ENCODE measurements around the gene GALT.
"Not testable (repeated sequence)": the region's sequence is repeated elsewhere in the genome, so short reads cannot be mapped to it uniquely, and the experiment has no call there.

Gene GALT

DNA sequence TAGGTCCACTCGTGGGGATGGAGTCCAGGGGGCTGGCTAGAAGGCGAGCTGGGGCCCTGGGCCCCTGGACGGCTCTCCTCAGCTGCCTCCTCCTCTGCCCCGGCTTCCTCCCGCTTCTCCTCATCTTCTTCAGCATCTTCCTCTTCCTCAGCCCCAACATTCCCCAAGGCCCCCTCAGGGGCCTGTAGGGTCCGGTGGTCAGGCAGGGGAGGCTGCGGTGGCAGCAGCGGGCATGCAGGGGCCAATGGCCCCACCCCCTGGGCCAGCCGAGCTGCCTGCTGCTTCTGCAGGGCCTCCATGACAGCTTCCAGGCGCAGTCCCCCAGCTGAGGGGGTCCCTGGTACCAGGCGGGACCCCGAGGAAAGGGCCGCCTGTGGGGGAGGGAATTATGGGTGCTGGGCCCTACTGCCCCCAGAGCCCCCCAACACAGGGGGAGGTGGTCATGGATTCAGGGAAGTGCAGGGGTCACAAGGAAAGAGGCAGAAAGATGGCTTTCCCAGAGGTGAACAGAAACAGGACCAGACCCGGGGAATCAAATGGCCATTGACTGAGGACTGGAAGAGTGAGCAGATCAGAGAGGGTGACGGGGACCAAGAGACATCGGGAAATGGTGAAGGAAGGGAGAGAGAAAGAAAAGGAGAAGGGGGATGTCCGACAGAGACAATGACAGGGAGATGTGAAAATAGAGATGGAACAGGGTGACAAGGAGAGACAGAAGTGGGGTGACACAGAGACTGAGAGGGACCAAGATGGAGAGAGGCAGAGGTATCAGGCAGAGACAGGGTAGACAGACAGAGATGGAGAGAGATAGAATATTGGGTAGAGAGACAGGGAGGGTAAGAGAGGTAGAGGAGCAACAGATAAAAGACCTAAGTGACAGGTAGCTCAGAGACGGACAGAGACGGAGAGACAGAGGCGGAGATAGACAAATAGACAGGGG lies 18.5 kb upstream of the GALT start:
- no peak for DNase-seq

DNA sequence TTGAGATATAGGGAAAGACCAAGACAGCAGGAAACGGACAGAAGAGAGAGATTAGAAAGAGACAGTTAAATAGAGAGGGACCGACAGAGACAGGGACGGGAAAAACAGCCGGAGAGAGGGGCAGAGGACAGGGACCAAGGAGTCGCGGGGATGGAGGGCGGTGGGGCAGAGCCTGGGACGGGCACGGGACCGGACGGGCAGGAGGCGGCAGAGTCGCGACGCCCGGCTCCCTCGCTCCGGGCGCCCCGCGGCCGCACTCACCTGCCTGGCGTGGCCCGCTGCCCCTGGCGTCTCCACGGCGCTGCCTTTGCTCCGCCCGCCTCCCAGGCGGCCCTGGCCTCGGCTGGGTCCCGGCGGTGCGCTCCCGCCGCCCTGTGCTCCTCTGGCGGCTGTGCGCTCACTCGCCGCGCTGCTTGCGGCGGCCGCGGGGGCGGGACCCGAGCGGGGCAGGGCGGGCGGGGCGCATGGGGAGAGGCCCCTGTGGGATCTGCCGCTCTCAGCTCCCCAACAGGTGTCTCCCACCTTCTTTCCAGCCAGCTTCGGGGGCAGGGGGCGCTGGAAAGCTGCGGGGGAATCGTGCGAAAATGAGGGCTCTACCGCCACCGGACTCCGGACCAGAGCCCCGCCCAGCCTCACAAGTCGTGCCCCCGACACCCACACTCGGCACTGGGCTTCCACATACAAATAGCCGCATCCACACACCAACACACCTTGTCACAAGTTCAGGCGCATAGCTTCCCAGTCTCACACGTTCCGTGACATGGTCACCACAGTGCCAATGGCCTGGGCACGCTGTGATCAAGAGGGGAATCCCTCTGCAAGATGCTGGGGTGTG lies 17.6 kb upstream of the GALT start, which contains the start of gene ARID3C:
Gene ARID3C (minus strand): TSS at position 411 of the 835 bp plus-strand sequence. CDS start 1,052 bp downstream, outside the sequence.
- DNase-seq, result peak; percentile 32

DNA sequence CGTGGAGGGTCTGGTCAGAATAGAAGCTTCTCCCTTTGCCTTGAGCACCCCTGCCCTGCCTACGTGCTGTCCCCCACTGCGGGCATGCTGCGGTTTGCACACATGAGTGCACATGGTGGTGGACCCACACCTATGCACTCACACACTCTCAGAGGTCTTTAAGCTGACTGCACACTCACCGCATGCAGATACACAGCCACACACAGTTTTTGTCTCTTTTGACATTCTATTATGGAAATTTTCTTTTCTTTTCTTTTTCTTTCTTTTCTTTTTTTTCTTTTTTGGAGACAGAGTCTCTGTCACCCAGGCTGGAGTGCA lies 17.0 kb upstream of the GALT start:
- no peak for DNase-seq

DNA sequence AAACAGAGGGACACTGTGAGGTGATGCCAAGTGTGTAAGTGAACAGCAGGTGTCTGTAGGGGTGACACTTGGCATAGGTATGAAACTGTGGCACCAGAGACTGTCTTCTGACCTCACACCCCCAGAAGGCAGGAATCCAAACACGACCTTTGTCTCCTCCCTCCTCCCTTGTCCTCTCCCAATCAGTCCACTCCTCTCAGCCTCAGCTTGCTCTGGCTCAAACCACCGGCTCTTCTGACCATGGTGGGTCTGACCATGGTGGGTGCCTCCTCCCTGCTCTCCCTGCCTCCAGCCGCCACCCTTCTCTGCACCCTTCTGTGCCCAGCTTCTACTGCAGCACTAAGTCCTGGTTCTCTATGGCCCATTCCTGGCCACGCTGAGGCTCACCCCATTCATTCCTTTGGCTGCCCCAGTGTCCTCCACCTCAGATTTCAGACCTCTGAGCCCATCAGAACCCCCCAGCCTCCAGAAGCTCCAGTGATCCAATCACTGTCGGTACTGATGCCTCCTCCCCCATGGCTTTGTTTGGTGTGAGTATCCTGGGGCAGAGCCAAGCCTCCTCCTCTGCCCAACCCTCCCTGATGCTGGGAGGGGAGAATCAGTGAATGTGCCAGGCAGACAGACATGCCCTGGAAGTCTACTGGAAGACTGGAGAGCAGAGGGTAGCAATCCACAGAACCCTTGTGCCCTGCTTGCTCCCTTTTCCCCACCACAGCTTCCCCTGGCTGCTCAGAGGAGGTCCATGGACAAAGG lies 15.9 kb upstream of the GALT start:
- DNase-seq, result no peak

DNA sequence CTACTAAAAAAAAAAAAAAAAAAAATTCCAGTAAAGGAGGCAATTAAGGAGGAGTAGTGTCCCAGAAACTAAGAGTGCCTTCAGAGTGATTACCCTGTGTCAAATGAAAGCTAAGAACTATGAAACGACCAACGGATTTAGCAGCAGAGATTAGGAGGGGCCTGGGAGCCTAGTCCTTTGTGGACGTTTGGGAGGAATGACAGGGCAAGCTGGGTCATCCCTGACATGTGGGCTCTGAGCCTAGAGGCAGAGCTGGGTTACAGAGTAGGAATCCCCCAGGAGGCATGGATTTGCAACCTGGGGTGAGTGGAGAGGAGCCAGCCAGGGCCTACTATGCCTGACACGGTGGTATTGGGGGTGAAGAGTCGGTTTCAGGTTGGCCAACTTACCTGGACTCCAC lies 13.3 kb upstream of the GALT start:
- no peak for DNase-seq

DNA sequence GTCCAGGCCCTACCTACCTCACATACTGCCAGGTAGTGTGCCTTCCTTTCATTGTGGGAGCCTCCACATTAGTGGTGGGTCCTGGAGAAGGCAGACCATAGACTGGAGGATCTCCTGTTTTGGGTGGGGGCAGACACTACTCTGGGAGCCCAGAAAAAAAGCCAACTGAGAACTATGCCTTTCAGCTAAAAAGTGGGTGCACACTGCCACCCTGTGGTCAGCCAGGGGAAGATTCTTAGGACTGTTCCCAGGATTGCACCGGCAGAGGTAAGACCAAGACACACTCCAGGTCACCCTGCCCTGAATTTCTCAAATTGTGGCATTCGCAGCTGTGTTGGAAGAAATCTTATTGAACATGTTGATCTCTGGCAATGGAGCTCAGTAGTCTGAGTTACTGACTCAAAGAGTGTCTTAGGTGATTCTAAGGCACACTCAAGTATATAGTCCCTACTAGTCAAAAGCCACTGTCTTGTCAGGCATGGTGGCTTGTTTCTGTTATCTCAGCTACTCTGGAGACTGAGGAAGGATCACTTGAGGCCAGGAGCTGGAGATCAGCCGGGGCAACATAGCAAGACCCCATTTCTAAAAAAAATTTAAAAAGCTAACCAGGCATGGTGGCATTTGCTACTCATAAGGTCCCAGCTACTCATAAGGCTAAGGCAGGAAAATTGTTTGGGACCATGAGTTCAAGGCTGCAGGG lies 12.5 kb upstream of the GALT start:
- DNase-seq, result peak; percentile 69

DNA sequence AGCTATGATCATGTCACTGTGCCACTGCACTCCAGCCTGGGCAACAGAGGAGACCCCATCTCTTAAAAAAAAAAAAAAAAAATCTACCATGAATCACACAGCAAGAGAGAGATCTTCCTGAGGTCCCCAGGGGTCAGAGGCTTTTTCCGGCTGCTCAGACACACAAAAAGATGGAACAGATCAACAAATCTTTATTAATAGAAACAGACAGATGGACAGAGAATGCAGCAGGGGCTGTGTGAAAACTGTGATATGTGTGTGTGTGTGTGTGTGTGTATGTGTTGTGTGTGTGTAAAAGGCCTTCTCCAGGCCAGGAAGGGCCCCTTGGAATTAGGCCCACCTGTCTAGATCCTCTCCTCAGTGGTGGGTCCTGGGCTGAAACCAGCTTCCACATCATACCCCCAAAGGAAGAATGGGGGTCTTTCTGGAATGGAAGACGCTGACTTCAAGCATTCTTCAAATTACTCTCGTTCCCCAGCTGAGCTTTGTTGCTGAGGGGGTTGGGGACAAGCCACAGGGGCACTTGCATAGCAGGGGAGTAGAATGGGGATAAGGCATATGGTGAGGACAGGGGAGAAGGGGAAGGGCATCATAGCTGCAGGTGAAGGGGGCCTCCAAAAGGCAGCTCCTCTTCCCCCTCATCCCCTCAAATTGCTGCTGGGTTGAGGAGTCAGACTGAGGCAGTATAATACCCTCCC lies 11.8 kb upstream of the GALT start:
- no peak for DNase-seq

DNA sequence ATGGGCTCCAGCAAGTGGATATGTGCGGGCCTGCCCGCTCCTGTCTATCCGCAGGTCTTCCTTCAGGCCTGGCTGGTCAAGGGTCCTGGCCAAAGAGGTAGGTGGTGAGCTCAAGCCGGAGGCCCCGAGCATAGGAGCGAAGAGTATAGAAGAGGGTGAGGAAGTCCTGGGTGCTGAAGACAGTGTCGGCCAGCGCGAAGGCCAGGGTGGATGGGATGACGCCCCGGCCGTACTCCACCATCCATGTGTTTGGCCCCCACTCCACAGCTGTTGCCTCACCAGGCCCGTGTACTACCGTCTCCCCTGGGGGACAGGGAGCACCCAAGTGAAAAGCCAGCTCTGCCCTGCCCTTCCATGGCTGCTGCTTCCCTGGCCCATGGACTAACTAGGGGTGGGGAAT lies 10.9 kb upstream of the GALT start:
- no peak for DNase-seq

DNA sequence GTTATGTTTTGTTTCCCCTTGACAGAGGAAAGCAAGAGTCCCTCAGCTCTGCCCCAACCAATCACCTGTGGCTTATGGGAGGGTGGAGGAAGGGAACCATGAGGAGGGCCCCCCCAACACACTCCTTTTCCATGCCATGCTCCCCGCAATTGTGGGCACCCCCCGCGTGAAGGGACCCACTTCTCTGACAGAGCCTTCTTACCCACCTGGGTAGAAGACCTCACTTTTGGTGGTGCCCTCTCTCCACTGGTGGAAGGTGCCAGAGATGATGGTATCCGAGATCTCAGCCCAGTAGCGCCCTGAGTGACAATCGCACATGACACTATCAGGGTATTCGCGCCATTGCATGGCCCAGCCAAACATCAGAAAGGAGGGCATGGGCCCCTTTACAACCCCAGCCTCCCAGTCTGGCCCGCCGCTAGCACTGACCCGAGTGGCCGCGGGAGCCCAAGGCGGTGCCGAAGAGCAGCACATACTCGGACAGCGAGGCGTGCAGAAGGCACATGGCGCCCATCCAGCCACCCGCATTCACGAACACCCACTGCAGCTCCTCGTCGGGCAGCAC lies 9.6 kb upstream of the GALT start:
- DNase-seq, result no peak

DNA sequence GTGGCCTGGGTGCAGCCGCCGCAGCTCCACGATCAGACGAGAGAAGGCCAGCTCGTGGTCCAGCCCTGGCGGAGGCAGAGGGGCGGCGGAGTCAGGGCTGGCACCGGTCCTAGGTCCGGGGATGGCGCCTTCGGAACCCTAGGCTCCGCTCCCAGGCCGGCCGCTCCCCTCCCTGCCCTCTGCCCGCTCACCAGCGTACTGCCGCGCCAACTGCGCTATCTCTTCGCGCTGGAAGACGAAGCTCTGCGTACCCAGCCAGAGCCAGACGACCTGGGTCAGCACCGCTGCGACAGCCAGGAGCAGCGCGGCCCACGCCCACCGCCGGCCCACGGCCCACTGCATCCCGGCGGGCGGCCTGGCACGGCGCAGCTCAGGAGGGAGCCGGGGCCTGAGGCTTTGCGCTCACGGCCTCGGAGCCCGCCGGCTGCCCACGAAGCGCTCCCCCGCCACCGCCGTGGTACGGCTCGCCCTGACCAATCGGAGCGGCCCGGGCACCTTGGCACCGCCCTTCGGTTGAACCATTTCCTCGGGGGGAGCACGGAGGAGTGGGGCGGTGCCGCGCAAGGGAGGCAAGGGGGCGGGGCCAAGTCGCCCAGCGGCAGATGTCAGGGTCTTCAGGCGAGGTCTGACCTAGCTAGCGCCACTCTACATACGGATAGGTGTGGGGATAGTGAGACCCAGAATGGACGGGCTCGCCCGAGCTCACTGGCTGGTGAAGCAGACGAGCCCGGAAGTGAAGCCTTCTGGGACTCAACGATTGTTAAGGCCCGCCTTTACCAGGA lies 8.9 kb upstream of the GALT start, which contains the start of gene SIGMAR1:
Gene SIGMAR1 (minus strand): TSS at position 432 of the 782 bp plus-strand sequence. CDS start 90 bp downstream, at position 342.
- peak; percentile 96 for DNase-seq

DNA sequence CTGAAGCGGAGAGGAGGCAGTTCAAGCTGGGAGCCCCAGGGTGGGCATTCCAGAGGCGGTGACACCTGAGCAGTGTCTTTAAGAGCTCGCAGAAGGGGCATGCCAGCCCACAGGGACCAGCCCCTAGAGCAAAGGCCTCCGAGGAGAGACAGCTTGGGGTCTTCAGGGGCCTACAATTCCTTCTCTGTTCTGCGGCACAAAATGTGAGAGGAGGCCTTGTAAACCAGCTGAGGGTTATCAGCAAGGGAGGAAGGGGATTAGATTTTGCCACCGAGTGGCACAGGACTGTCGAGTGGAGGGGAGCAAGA lies 8.4 kb upstream of the GALT start:
- DNase-seq, result no peak

DNA sequence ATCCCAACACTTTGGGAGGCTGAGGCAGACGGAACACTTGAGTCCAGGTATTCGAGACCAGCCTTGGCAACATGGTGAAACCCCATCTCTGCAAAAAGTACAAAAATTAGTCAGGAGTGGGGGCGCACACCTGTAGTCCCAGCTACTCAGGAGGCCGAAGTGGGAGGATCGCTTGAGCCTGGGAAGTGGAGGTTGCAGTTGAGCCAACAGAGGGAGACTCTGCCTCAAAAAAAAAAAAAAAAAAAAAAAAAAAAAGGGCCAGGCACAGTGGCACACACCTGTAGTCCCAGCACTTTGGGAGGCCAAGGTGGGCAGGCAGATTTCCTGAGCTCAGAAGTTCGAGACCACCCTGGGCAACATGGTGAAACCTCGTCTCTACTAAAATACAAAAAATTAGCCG lies 7.2 kb upstream of the GALT start:
- DNase-seq, result not testable (repeated sequence)

DNA sequence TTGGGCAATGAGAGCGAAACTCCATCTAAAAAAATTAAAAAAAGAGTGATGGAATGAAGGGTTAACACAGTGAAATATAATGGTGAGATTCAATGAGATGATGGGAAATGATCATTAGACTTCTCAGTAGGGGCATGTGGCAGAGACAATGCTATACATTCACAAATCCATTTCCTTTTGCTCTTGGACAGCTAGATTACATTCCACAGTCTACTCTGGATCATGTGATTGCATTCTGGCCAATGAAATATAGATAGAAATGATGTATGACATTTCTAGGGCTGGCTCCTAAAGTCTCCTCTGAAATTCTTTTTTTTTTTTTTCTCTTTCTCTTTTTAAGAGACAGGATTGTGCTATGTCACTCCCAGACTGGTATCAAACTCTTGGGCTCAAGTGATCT lies 3.8 kb upstream of the GALT start:
- no peak for DNase-seq

DNA sequence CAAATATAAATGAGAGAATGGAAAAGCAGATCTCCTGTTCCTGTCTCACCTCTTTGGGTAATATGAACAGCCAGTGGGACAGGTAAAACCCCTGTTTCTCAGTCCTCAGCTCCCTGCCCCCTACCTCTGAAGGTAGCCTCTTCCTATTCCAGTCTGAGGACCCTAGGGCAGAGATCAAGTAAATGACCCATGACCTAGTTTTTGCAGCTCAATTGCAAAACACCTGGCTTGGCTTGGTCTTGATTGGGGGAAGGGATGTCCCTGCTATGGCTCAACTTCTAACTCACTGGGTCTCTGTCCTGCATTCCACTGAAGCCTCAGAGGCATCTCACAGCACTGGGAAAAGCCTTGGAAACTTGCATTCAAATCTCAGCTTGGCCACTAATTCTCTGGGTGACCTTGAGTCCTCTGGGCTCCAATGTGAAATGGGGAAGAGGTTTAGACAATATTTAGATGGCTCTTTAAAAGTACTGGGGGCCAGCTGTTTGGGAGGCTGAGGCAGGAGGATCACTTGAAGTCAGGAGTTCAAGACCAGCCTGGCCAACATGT lies 1.6 kb upstream of the GALT start:
- DNase-seq, result no peak

DNA sequence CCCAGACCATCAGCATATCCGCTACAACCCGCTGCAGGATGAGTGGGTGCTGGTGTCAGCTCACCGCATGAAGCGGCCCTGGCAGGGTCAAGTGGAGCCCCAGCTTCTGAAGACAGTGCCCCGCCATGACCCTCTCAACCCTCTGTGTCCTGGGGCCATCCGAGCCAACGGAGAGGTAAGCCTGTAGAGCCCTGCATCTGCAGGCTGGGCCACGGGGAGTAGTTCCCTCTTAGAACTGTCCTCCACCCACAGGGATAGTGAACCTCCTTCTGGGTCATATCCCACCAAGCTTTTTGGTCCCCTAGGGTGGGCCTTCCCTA lies 569 bp downstream of the GALT start:
- DNase-seq, result no peak

DNA sequence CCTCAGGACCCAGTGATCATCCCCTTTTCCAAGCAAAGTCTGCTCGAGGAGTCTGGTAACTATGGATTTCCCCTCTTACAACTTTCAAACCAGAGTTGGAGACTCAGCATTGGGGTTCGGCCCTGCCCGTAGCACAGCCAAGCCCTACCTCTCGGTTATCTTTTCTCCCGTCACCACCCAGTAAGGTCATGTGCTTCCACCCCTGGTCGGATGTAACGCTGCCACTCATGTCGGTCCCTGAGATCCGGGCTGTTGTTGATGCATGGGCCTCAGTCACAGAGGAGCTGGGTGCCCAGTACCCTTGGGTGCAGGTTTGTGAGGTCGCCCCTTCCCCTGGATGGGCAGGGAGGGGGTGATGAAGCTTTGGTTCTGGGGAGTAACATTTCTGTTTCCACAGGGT lies 1.2 kb downstream of the GALT start:
- DNase-seq, result no peak

DNA sequence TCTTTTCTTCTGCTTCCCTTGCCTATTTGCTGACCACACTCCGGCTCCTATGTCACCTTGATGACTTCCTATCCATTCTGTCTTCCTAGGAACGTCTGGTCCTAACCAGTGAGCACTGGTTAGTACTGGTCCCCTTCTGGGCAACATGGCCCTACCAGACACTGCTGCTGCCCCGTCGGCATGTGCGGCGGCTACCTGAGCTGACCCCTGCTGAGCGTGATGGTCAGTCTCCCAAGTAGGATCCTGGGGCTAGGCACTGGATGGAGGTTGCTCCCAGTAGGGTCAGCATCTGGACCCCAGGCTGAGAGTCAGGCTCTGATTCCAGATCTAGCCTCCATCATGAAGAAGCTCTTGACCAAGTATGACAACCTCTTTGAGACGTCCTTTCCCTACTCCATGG lies 2.2 kb downstream of the GALT start:
- DNase-seq, result no peak

DNA sequence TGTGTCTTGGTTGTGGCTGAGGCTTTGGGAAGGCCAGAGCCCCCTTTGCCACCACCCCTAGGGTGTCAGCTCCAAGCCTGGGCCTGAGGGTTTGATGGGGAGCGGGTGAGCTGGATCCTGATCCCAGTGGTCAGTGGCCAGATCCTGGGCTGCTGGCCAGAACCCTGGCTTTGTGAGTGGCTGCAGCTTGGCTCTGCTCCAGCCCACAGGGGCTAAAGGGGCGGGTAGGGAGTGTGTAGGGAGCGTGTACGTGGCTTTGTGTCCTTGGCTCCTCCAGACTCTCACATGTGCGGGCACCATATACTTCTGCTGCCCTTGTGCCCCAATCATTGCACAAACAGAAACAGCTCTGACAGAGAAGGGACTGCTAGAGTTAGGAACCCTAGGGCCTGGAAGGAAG lies 4.3 kb downstream of the GALT start:
- no peak for DNase-seq

DNA sequence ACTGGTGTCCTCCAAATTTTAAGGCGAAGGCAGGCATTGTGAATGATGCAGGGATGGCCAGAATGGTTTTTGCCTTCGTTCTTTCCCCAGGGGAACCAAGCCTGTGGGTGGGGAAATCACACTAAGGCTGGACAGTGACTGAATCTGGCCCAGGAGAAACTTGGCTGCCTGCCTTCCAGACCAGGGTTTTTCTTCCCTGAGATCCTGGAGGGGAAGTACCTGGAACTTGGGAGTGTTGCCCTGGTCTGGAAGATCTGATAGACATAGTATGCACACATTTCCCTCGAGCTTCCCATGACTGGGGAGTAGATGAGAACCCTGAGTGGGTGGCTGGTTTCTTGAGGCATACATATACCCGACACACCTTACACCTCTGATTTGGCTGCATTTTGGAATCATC lies 4.8 kb downstream of the GALT start:
- DNase-seq, result no peak

DNA sequence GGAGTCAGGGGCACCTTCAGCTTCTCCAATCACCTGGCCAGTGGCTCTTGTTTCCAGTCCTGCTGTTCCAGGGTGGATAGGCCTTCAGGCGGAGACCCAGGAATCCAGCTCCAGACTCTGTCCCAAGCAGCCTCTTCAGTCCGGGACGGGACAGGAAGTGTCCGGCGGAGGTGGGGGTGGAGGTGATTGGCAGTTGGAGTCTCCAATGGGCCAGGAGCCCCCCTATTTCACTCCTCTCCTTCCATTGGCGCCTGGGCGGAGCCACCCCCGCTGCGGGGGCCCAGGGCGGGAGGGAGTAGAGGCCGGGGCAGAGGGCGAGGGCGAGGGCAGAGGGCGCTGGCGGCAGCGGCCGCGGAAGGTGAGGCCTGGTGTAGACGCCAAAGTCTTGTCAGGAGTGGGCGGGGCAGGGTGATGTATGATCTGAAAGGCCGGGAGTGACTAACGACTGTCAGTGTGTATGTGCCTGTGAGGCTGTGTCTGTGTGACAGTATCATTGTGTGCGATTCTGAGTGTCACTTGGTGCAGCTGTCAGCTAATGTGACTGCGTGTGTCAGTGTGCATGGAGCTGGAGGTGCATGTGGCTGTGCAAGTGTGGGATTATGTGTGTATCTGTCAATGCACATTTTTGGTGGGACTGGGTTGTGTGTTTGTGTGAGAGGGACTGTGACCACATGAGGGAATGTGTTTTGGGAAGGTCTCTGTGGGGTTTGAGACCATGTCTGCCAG lies 5.6 kb downstream of the GALT start, which contains the start of gene IL11RA:
Gene IL11RA (plus strand): TSS at position 310 of the 726 bp plus-strand sequence. CDS start 3,033 bp downstream, outside the sequence.
- DNase-seq, result no peak

Data from NCI-H1092 treated with DMSO at 0.1 percent for 48 hours (cell line).